Esophagus muscularis mucosa (tissue), 4 donors: ENCODE data around the gene OR51D1.

Experiments
- EP300 ChIP-seq: sonication (generic); formaldehyde crosslinking; IDR thresholded peaks from one replicate; pipeline ENCODE4 v1.6.1; 2017; ENCODE audit warnings: antibody characterized with exemption
- POLR2A ChIP-seq: fragments of 450-650 bp; IDR thresholded peaks from one replicate; pipeline ENCODE4 v1.6.1; 2017; ENCODE audit warnings: antibody characterized with exemption, moderate library complexity, mild to moderate bottlenecking, low read depth
- POLR2AphosphoS5 ChIP-seq, 2 donors: sonication (generic); formaldehyde crosslinking; IDR thresholded peaks; one replicate each; pipeline ENCODE4 v1.6.1; 2017; ENCODE audit warnings: antibody characterized with exemption in 2 of 2
- TF ChIP-seq, protein P1 (sequence below), 3 experiments: fragments of 200-600 bp in 2 of 3; fragments of 450-650 bp in 1 of 3; sonication (generic) in 2 of 3; IDR thresholded peaks; one replicate each; pipeline ENCODE4 v1.5.1; 2017 to 2019; ENCODE audit warnings: antibody characterized with exemption in 3 of 3, mild to moderate bottlenecking in 2 of 3, moderate library complexity in 1 of 3

DNA sequence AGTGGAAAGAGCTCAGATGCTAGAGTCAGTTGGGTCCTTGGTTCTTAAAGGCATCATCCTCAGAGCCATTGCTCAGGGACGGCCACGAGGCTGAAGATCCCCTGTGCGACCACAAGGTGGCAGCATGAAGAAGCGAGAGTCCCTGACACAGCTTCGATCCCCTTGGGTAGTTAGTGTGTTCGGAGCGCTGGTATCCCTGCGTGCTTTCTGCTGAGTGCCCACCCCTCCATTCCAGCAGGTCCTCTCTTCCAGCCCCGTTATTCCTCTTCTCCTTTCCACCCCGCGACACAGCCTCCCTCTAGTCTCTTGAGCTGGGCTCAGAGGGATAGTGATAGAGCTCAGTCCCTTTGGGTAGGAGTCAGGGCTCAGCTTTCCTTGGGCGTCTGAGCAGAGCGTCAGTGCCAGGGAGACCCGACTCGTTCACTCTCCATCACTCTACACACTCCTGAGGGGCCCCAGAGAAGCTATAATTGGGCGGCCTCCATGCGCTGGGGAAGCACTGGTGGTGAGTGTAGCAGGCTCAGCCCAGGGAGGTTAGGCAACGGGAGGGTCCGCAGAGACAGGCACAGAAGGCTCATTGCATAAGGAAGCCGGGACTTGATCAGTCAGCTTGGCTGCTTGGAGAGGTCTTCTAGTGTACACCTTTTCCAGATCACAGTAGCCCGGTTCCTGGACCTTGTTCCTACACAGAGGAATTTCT is at the start of gene OR51D1:
- TF ChIP-seq, protein P1, sequence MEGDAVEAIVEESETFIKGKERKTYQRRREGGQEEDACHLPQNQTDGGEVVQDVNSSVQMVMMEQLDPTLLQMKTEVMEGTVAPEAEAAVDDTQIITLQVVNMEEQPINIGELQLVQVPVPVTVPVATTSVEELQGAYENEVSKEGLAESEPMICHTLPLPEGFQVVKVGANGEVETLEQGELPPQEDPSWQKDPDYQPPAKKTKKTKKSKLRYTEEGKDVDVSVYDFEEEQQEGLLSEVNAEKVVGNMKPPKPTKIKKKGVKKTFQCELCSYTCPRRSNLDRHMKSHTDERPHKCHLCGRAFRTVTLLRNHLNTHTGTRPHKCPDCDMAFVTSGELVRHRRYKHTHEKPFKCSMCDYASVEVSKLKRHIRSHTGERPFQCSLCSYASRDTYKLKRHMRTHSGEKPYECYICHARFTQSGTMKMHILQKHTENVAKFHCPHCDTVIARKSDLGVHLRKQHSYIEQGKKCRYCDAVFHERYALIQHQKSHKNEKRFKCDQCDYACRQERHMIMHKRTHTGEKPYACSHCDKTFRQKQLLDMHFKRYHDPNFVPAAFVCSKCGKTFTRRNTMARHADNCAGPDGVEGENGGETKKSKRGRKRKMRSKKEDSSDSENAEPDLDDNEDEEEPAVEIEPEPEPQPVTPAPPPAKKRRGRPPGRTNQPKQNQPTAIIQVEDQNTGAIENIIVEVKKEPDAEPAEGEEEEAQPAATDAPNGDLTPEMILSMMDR (IDR thresholded peaks at IDR 0.05), result peak; percentile 80 to 94 (median 85)
- TF ChIP-seq POLR2A (no peak), EP300 (no peak), POLR2AphosphoS5 (IDR thresholded peaks at IDR 0.05) (peak in 1 of 2 donors; percentile 6)
